Neural progenitor cell (in vitro differentiated cells): ENCODE measurements around the gene ABCF1. TPM values are rescaled to one million over a fixed set of nuclear protein-coding genes. Genes with fewer than 3 reads are reported as not detected.

Source experiments
- DNase-seq: peaks from one replicate; pipeline ENCODE4 v3.0.0-alpha.2; 2016; ENCODE audit warnings: low spot score
- H2AFZ ChIP-seq: fragments of 200-600 bp; sonication (generic); replicated peaks from 2 replicates; pipeline ENCODE4 v1.6.1; 2016; ENCODE audit warnings: antibody characterized with exemption
- H3F3A ChIP-seq: fragments of 200-600 bp; sonication (generic); 2 replicates; pipeline ENCODE4 v1.6.1; 2016; ENCODE audit warnings: antibody characterized with exemption, low read depth
- H3K27ac ChIP-seq: fragments of 200-600 bp; sonication (generic); 2 replicates; pipeline ENCODE4 v1.5.1; 2016; ENCODE audit warnings: mild to moderate bottlenecking
- H3K27me3 ChIP-seq: fragments of 200-600 bp; sonication (generic); 2 replicates; pipeline ENCODE4 v1.6.1; 2016; ENCODE audit warnings: mild to moderate bottlenecking, moderate library complexity
- H3K36me3 ChIP-seq: fragments of 200-600 bp; sonication (generic); 2 replicates; pipeline ENCODE4 v1.5.1; 2016
- H3K4me1 ChIP-seq: fragments of 200-600 bp; sonication (generic); 2 replicates; pipeline ENCODE4 v1.6.1; 2016; ENCODE audit warnings: mixed run types
- H3K4me2 ChIP-seq: fragments of 200-600 bp; sonication (generic); 2 replicates; pipeline ENCODE4 v1.6.1; 2016
- H3K4me3 ChIP-seq: fragments of 200-600 bp; sonication (generic); 2 replicates; pipeline ENCODE4 v1.5.1; 2016
- H3K79me2 ChIP-seq: fragments of 200-600 bp; sonication (generic); 2 replicates; pipeline ENCODE4 v1.6.1; 2016; ENCODE audit warnings: low read depth
- H3K9ac ChIP-seq: fragments of 200-600 bp; sonication (generic); 2 replicates; pipeline ENCODE4 v1.6.1; 2016
- H3K9me3 ChIP-seq: fragments of 200-600 bp; sonication (generic); 2 replicates; pipeline ENCODE4 v1.5.1; 2016; ENCODE audit warnings: low read depth
- H4K20me1 ChIP-seq: fragments of 200-600 bp; sonication (generic); 2 replicates; pipeline ENCODE4 v1.6.1; 2016; ENCODE audit warnings: low read depth
- H3K27ac Mint-ChIP-seq: 3 replicates; pipeline ENCODE4 v1.8.0; 2021; ENCODE audit warnings: mixed read lengths
- H3K27me3 Mint-ChIP-seq: 2 replicates; pipeline ENCODE4 v1.8.0; 2022; ENCODE audit warnings: low read depth, mild to moderate bottlenecking, inconsistent platforms, moderate library complexity, mixed read lengths; ENCODE audit not compliant: insufficient read depth
- H3K36me3 Mint-ChIP-seq: 3 replicates; pipeline ENCODE4 v1.8.0; 2021; ENCODE audit warnings: mixed read lengths
- H3K4me1 Mint-ChIP-seq: 3 replicates; pipeline ENCODE4 v1.8.0; 2021; ENCODE audit warnings: mixed read lengths
- H3K4me3 Mint-ChIP-seq: 3 replicates; pipeline ENCODE4 v1.8.0; 2021; ENCODE audit warnings: mild to moderate bottlenecking, moderate library complexity, mixed read lengths
- H3K9me3 Mint-ChIP-seq: 3 replicates; pipeline ENCODE4 v1.8.0; 2020; ENCODE audit warnings: mixed read lengths
- EZH2 ChIP-seq: fragments of 200-600 bp; sonication (generic); IDR thresholded peaks from 2 replicates; pipeline ENCODE4 v1.6.1; 2017; ENCODE audit warnings: antibody characterized with exemption, mild to moderate bottlenecking, moderate library complexity
- EZH2phosphoT487 ChIP-seq: fragments of 200-600 bp; sonication (generic); IDR thresholded peaks from 2 replicates; pipeline ENCODE4 v1.6.1; 2017; ENCODE audit warnings: antibody characterized with exemption
- total RNA-seq: library from RNA; depleted of rRNA; stranded (reverse); fragments of >200 nt; gene quantifications from 2 replicates; pipeline ENCODE4 v1.2.3, GENCODE V29; 2015; ENCODE audit warnings: low replicate concordance
- TF ChIP-seq, protein P1 (sequence below): fragments of 200-600 bp; sonication (generic); IDR thresholded peaks from 2 replicates; pipeline ENCODE4 v1.5.1; 2017; ENCODE audit warnings: antibody characterized with exemption, mild to moderate bottlenecking

Gene ABCF1
- total RNA-seq, 1 donor from 2014 or later, result 43.9 TPM

GRCh38 chr6:30614843-30615218 lies 43.6 kb downstream of the ABCF1 start:
- peak overlapping the region; percentile 77 for H3K4me3 ChIP-seq
- Mint-ChIP-seq H3K4me1 (peaks cover 58% of the 10 kb centered on the region), H3K9me3 (peaks cover 7% of the 10 kb centered on the region), H3K27ac (peak overlapping the region; percentile 98), H3K36me3 (peaks cover 27% of the 10 kb centered on the region), H3K27me3 (peaks cover 27% of the 10 kb centered on the region), H3K4me3 (peak overlapping the region; percentile 96)
- H3K36me3 ChIP-seq, result peaks cover 10% of the 10 kb centered on the region
- no peaks in the 10 kb centered on the region for H3K9me3 ChIP-seq
- H3K27me3 ChIP-seq, result no peaks in the 10 kb centered on the region
- H4K20me1 ChIP-seq, result peaks cover 53% of the 10 kb centered on the region
- peak overlapping the region; percentile 97 for H3K4me2 ChIP-seq
- peaks cover 50% of the 10 kb centered on the region for H3F3A ChIP-seq
- TF ChIP-seq EZH2 (no peak), EZH2phosphoT487 (no peak)
- TF ChIP-seq, protein P1, sequence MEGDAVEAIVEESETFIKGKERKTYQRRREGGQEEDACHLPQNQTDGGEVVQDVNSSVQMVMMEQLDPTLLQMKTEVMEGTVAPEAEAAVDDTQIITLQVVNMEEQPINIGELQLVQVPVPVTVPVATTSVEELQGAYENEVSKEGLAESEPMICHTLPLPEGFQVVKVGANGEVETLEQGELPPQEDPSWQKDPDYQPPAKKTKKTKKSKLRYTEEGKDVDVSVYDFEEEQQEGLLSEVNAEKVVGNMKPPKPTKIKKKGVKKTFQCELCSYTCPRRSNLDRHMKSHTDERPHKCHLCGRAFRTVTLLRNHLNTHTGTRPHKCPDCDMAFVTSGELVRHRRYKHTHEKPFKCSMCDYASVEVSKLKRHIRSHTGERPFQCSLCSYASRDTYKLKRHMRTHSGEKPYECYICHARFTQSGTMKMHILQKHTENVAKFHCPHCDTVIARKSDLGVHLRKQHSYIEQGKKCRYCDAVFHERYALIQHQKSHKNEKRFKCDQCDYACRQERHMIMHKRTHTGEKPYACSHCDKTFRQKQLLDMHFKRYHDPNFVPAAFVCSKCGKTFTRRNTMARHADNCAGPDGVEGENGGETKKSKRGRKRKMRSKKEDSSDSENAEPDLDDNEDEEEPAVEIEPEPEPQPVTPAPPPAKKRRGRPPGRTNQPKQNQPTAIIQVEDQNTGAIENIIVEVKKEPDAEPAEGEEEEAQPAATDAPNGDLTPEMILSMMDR, result no peak
- peaks cover 23% of the 10 kb centered on the region for H3K4me1 ChIP-seq
- H2AFZ ChIP-seq, result no peak overlapping the region
- DNase-seq, result peak; percentile 96
- H3K9ac ChIP-seq, result peak overlapping the region; percentile 99
- peaks cover 92% of the 10 kb centered on the region for H3K79me2 ChIP-seq
- H3K27ac ChIP-seq, result peak overlapping the region; percentile 100

GRCh38 chr6:30615219-30615957 lies 44.1 kb downstream of the ABCF1 start:
- peak overlapping the region; percentile 77 for H3K4me3 ChIP-seq
- H3K4me2 ChIP-seq, result peak overlapping the region; percentile 97
- H3K27me3 ChIP-seq, result no peaks in the 10 kb centered on the region
- Mint-ChIP-seq H3K4me3 (peak overlapping the region; percentile 96), H3K9me3 (peaks cover 7% of the 10 kb centered on the region), H3K27ac (peak overlapping the region; percentile 98), H3K27me3 (peaks cover 27% of the 10 kb centered on the region), H3K36me3 (peaks cover 27% of the 10 kb centered on the region), H3K4me1 (peaks cover 53% of the 10 kb centered on the region)
- peak overlapping the region; percentile 100 for H3K27ac ChIP-seq
- no peak overlapping the region for H2AFZ ChIP-seq
- peaks cover 87% of the 10 kb centered on the region for H3K79me2 ChIP-seq
- peak; percentile 76 for DNase-seq
- H3K4me1 ChIP-seq, result peaks cover 23% of the 10 kb centered on the region
- H4K20me1 ChIP-seq, result peaks cover 47% of the 10 kb centered on the region
- peak overlapping the region; percentile 99 for H3K9ac ChIP-seq
- no peak for TF ChIP-seq EZH2phosphoT487
- TF ChIP-seq, protein P1, result no peak
- TF ChIP-seq EZH2, result no peak
- peaks cover 10% of the 10 kb centered on the region for H3K36me3 ChIP-seq
- H3K9me3 ChIP-seq, result no peaks in the 10 kb centered on the region
- peaks cover 50% of the 10 kb centered on the region for H3F3A ChIP-seq

GRCh38 chr6:30615958-30616810 lies 44.9 kb downstream of the ABCF1 start:
- Mint-ChIP-seq H3K9me3 (peaks cover 7% of the 10 kb centered on the region), H3K27ac (peak overlapping the region; percentile 98), H3K4me3 (peak overlapping the region; percentile 96), H3K36me3 (peaks cover 29% of the 10 kb centered on the region), H3K4me1 (peaks cover 50% of the 10 kb centered on the region), H3K27me3 (peaks cover 25% of the 10 kb centered on the region)
- Histone ChIP-seq H3K9ac (peak overlapping the region; percentile 99), H3K4me3 (peak overlapping the region; percentile 77), H3K4me2 (peak overlapping the region; percentile 97), H3F3A (peaks cover 50% of the 10 kb centered on the region), H2AFZ (no peak overlapping the region), H3K27ac (peak overlapping the region; percentile 100), H3K4me1 (peaks cover 23% of the 10 kb centered on the region), H3K27me3 (no peaks in the 10 kb centered on the region), H3K9me3 (no peaks in the 10 kb centered on the region), H3K36me3 (peaks cover 10% of the 10 kb centered on the region), H3K79me2 (peaks cover 79% of the 10 kb centered on the region), H4K20me1 (peaks cover 42% of the 10 kb centered on the region)
- TF ChIP-seq, protein P1, result no peak
- TF ChIP-seq EZH2phosphoT487, result no peak
- DNase-seq, result peak; percentile 51
